NCI-H2171 (cell line): ENCODE results near the gene MPV17L2.

Source experiments
- DNase-seq: peaks from one replicate; lab custom pipeline; 2025; lab: John Stamatoyannopoulos, UW

MPV17L2 gene

GRCh38 chr19:18245297-18245696, 52.3 kb downstream of the MPV17L2 start:
- no peak for DNase-seq
